ENCODE measurements around the gene PRKAG2. TPM values are rescaled to one million over a fixed set of nuclear protein-coding genes. Genes with fewer than 3 reads are reported as not detected.

Gene PRKAG2
- total and polyA plus RNA-seq, 2 of the 13 experiments (the other 11 are each of a cell fraction or from before 2014, with no cell fraction given), result 0.90 to 1.3 TPM

- H3K27me3 ChIP-seq (ENCODE audit: control insufficient read depth in 1 of 2, insufficient read depth in 2 of 2, low read length in 2 of 2), result peaks cover 0 to 14% of the 10 kb centered on the region in 2 experiments; a peak in 1 of 5 replicates
- 29% methylated on average over 11 of the region's 16 CpGs for WGBS (ENCODE audit: low lambda C conversion rate)
- no TSS peak for BruUV-seq (replicated peaks)
- no peaks in the 10 kb centered on the region for H3K9me3 ChIP-seq (ENCODE audit: low read length)
- H3K36me3 ChIP-seq (replicated peaks in 1 of 2; ENCODE audit: control insufficient read depth in 1 of 2, insufficient read depth in 2 of 2, low read length in 2 of 2), result no peaks in the 10 kb centered on the region
- in situ Hi-C loops (cut with HindIII; ENCODE audit: extremely low pct_ligation_motif_present, low pct_unique_long_range_greater_than_20kb) (no loop called here), intact Hi-C loops (cut with micrococcal nuclease; ENCODE audit: unreplicated experiment) (no loop called here)
- DNase-seq (ENCODE audit: low spot score), result peak; percentile 58
- no peak overlapping the region for H3K27ac ChIP-seq (ENCODE audit: extremely low read length, insufficient read depth, low read length)
- POLR2A ChIA-PET, result no interaction called here
- no peak overlapping the region for H3K9ac ChIP-seq (ENCODE audit: insufficient read depth, low read depth, low read length)
- H3K79me2 ChIP-seq (ENCODE audit: insufficient read depth, low read length), result no peaks in the 10 kb centered on the region
- TF ChIP-seq TEAD3 (CRISPR knock-in tag; optimal IDR thresholded peaks at IDR 0.05; ENCODE audit: borderline replicate concordance), result peak; percentile 78
- peak; percentile 38; the same call in 1 of the 2 replicates for TF ChIP-seq MAFF (IDR thresholded peaks at IDR 0.05; ENCODE audit: low read depth, low read length)
- TF ChIP-seq ATF2 (CRISPR knock-in tag; IDR thresholded peaks at IDR 0.05), result peak; percentile 67; the same call in 1 of the 2 replicates
- peak; percentile 87; the same call in 1 of the 2 replicates for TF ChIP-seq ATF3 (CRISPR knock-in tag; IDR thresholded peaks at IDR 0.05)
- TF ChIP-seq, protein P1, sequence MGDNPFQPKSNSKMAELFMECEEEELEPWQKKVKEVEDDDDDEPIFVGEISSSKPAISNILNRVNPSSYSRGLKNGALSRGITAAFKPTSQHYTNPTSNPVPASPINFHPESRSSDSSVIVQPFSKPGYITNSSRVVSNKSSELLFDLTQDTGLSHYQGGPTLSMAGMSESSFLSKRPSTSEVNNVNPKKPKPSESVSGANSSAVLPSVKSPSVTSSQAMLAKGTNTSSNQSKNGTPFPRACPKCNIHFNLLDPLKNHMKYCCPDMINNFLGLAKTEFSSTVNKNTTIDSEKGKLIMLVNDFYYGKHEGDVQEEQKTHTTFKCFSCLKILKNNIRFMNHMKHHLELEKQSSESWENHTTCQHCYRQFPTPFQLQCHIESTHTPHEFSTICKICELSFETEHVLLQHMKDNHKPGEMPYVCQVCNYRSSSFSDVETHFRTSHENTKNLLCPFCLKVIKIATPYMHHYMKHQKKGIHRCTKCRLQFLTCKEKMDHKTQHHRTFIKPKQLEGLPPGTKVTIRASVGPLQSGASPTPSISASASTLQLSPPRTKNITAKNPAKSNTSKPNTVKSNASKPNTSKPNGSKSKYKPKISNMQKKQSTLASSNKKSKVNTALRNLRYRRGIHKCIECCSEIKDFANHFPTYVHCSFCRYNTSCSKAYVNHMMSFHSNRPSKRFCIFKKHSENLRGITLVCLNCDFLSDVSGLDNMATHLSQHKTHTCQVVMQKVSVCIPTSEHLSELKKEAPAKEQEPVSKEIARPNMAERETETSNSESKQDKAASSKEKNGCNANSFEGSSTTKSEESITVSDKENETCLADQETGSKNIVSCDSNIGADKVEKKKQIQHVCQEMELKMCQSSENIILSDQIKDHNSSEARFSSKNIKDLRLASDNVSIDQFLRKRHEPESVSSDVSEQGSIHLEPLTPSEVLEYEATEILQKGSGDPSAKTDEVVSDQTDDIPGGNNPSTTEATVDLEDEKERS (CRISPR knock-in tag; IDR thresholded peaks at IDR 0.05), result no peak
- peak; percentile 81 for TF ChIP-seq FOSL2 (CRISPR knock-in tag; IDR thresholded peaks at IDR 0.05)
- TF ChIP-seq JUN (CRISPR knock-in tag; IDR thresholded peaks at IDR 0.05), result peak; percentile 49; the same call in 1 of the 2 replicates
- no peak for TF ChIP-seq ZNF614 (CRISPR knock-in tag; IDR thresholded peaks at IDR 0.05; ENCODE audit: borderline replicate concordance)
- peak; percentile 94 for TF ChIP-seq JUND (CRISPR knock-in tag; IDR thresholded peaks at IDR 0.05)
- TF ChIP-seq MAFK (conservative IDR thresholded peaks at IDR 0.05 in 1 of 2, IDR thresholded peaks at IDR 0.05 in 1 of 2; ENCODE audit: low read length in 2 of 2), result peak; percentile 43 to 76
- TF ChIP-seq ATF7 (IDR thresholded peaks at IDR 0.05), result no peak
- TF ChIP-seq ATF7 (CRISPR knock-in tag; IDR thresholded peaks at IDR 0.05), result 0 out of 2 replicates have a peak, but pooled peaks have one; percentile 56
- TF ChIP-seq RFXAP (CRISPR knock-in tag; IDR thresholded peaks at IDR 0.05; ENCODE audit: borderline replicate concordance), result no peak
- H3K4me2 ChIP-seq (ENCODE audit: low read depth, low read length), result peak overlapping the region; percentile 18; the same call in 1 of the 2 replicates
- FAIRE-seq, result no peak
- ATAC-seq, result peak; percentile 72
- H3K4me3 ChIP-seq (replicated peaks in 1 of 3; ENCODE audit: insufficient read depth in 1 of 3, low read depth in 2 of 3, low read length in 3 of 3), result no peak overlapping the region
- CTCF ChIA-PET (ENCODE audit: low intra/inter-chr PET ratio, low total read pairs), result no interaction called here
- H4K20me1 ChIP-seq (ENCODE audit: insufficient read depth, low read length), result no peaks in the 10 kb centered on the region
- peaks cover 12% of the 10 kb centered on the region for H3K4me1 ChIP-seq (ENCODE audit: insufficient read depth, low read length)
- no peak overlapping the region for H2AFZ ChIP-seq (ENCODE audit: low read length)
These were observed 189.2 kb downstream of the PRKAG2 start for GRCh38 chr7:151687523-151688235.
